Thyroid gland (tissue), 4 donors: ENCODE measurements around the gene CENPX.

Experiments used
- POLR2A ChIP-seq, 2 donors: fragments of 450-650 bp; IDR thresholded peaks; one replicate each; pipeline ENCODE4 v1.6.1; 2017; ENCODE audit warnings: antibody characterized with exemption in 2 of 2, mild to moderate bottlenecking in 2 of 2, moderate library complexity in 1 of 2
- TF ChIP-seq, protein P1 (sequence below), 6 experiments: fragments of 200-600 bp in 3 of 6; fragments of 450-650 bp in 3 of 6; sonication (generic) in 3 of 6; IDR thresholded peaks; one replicate each; pipeline ENCODE4 v1.5.1; 2016 to 2019; ENCODE audit warnings: antibody characterized with exemption in 6 of 6, mild to moderate bottlenecking in 2 of 6, inconsistent platforms in 1 of 6, moderate library complexity in 1 of 6

DNA sequence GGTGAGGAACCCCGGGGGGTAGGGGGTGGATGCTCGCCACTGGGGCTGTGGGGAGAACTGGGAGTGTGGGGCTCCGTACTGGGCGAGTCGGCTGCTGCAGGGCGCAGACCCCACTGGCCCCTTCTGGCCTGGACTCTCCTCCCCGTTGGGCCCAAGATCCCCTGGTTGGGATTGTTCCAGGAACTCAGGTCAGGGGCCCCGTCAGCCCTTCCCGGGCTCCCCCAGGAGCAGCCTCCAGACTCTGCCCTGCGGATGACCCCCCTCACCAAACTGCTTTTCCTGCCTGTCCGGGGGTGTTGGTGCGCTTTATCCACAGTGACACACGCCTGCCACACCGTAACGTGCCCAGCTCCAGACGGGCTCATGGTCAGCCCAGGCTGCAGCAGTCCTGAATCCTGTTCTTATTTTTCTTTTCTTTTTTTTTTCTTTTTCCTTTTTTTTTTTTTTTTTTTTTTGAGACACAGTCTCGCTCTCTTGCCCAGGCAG, 21.1 kb downstream of the CENPX start:
- TF ChIP-seq, protein P1, sequence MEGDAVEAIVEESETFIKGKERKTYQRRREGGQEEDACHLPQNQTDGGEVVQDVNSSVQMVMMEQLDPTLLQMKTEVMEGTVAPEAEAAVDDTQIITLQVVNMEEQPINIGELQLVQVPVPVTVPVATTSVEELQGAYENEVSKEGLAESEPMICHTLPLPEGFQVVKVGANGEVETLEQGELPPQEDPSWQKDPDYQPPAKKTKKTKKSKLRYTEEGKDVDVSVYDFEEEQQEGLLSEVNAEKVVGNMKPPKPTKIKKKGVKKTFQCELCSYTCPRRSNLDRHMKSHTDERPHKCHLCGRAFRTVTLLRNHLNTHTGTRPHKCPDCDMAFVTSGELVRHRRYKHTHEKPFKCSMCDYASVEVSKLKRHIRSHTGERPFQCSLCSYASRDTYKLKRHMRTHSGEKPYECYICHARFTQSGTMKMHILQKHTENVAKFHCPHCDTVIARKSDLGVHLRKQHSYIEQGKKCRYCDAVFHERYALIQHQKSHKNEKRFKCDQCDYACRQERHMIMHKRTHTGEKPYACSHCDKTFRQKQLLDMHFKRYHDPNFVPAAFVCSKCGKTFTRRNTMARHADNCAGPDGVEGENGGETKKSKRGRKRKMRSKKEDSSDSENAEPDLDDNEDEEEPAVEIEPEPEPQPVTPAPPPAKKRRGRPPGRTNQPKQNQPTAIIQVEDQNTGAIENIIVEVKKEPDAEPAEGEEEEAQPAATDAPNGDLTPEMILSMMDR (IDR thresholded peaks at IDR 0.05) = no peak
- no peak for TF ChIP-seq POLR2A (IDR thresholded peaks at IDR 0.05)
